ENCODE results near the gene MYLK. TPM values are rescaled to one million over a fixed set of nuclear protein-coding genes. Genes with fewer than 3 reads are reported as not detected.
A peak's percentile ranks its signal among the peaks of the same experiment; 100 is the strongest.

The MYLK gene
- total RNA-seq, 1 donor from 2014 or later = 722 TPM

DNA sequence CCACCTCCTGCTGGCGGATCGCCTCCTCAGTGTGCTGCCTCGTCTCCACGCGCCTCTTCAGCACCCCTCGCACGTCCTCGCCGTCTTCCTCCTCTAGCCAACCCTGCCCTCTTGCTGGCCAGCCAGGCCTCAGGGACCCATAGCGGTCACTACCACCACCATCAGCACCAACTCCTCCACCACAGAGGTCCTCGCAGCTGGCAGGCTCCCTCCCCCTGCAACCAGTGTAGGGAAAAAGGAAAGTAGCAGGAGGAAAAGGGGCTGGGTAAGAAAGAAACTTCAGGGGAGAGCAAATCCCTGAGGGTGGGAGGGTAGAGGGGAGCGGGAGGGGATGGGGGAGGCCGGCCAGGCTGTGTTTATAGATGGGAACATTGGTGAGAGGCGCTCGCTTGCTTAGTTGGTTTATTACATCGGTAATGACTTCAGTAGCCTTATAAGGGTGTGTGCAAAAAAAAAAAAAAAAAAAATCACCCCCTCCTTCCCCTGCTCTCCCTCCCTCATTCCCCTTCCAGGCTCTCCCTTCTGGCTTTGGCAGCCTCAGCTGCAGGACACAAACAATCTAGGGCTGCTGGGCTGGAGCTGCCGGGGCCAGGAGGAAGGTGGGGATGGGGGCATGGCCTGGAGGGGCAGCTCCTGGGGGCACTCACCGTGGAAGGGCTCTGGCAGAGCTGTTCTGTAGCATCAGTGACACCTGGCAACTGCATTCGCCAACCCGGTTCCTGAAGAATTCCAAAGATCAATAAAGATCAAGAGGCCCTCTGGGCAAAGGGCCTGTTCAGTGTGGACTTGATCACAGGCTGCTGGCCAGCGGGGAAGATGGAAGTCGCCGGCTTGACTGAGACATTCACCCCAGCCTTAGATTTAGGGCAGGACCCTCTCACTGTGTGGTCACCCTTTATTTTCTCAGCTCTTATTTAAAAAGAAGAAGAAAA, 183.1 kb downstream of the MYLK start:
- no peak for DNase-seq (ENCODE audit: low read depth)

- no peak for DNase-seq (ENCODE audit: low read depth)
These were observed 185.3 kb downstream of the MYLK start for GRCh38 chr3:123698813-123699212.

- no peak for DNase-seq (ENCODE audit: low read depth)
These were observed 187.3 kb downstream of the MYLK start for GRCh38 chr3:123696808-123697207.

GRCh38 chr3:123695731-123696640, 188.1 kb downstream of the MYLK start:
- no peak for DNase-seq (ENCODE audit: low read depth)

DNA sequence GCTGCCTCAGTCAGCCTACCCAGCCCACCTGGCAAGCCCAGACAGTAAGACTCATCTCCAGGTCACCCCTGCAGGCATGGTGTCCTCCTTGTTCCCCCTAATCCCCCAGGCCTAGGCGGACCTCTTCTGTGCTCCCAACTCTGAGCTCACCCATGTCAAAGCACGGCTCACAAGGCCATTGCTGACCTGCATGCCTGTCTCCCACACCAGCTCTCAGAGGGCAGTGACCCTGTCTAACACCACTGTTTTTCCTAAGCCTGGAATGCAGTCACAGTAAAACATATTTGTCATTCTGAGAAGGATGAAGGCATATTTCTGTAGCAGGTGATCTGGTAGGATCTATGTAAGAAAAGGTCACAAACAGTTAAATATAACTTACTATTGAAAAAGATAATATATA, 189.0 kb downstream of the MYLK start:
- DNase-seq (ENCODE audit: low read depth) = no peak

- DNase-seq (ENCODE audit: low read depth) = no peak
These were observed 189.6 kb downstream of the MYLK start for GRCh38 chr3:123694366-123695087.

DNA sequence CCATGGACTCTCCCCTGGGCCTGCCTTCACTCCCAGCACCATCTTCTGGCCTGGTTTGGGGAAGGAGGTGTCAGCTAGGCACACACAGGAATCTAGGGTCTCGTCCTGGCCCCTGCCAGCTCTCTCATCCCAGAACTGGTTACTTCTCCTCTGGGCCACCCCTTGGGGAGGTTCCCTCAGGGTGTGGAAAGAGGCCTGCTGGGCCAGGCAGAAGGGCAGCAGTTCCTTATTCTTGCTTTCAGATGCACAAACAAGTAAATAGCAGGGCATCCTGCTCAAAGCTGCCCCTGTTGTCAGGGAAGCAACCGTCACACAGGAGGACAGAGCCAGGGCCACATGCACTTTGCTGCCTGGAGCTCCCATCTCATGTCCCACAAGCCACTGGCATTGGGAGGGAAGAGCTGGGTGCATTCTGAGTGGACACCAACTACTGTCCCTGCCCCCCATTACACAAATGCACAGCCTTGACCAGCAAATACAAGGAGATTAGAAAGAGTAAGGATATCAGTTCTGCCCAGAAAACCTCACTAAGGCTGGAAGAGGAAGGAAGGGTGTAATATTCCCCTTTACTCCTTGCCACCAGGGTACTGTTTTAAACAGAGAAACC, 190.4 kb downstream of the MYLK start:
- DNase-seq (ENCODE audit: low read depth) = no peak

DNA sequence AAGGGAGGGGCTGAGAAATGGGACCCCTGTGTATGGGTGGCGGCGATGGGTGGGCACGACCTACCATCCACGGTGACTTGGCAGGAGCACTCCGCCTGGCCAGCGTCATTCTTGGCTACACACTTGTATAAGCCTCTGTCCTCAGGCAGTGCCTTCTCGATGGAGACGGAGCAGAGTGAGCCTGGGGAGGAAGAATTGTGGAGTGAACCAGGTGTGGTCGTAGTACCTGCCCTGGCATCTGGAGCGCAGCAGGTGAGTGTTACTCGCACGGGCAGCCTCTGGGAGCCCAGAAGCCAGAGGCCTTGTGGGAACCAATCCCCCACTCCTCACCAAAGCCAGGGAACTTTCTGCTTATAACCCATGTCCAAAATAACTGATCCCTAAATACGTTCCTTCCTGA, 191.5 kb downstream of the MYLK start:
- DNase-seq (ENCODE audit: low read depth) = no peak

DNA sequence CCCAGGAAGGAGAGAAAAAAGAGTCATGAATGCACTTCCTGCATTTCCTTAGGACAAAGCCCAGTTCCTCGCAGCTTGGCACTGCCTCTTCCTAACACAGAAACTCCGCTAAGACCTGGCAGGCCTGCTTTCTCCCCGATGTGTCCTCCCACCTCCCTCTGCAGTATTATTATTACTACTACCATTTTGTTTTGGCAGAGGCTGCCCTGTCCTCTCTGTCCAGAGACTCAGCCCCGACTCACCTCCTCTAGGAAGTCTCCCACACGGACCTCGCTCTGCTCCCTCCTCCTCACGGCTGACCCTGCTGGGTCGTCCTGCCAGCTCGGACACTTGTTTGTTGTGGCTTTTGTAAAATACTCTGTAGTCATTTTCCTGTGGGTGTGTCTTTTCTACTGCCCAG, 192.1 kb downstream of the MYLK start:
- no peak for DNase-seq (ENCODE audit: low read depth)

- no peak for DNase-seq (ENCODE audit: low read depth)
These were observed 194.3 kb downstream of the MYLK start for GRCh38 chr3:123689831-123690230.

DNA sequence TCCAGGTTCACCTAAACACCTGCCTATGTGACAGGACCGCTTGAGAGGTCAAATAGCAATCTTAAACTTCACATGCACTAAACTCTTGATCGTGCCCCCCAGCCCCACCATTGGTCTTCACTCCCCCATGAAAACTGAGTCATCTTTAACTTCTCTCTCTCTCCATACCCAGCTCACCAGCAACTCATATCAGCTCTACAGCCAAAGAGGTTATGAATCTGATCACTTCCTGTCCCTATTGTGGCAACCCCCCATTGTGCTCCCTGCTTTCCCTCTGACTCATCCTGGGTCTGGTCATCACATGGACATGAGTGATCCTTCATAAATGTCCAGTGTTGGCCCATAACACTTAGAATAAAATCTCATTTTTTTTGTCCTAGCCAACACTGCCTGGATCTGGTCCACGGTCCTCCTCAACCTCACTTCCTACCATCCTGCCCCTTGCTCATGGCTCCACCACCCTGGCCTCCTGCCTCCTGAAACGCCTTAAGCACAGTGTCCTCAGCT, 195.8 kb downstream of the MYLK start:
- peak; percentile 87 for DNase-seq (ENCODE audit: low read depth)

DNA sequence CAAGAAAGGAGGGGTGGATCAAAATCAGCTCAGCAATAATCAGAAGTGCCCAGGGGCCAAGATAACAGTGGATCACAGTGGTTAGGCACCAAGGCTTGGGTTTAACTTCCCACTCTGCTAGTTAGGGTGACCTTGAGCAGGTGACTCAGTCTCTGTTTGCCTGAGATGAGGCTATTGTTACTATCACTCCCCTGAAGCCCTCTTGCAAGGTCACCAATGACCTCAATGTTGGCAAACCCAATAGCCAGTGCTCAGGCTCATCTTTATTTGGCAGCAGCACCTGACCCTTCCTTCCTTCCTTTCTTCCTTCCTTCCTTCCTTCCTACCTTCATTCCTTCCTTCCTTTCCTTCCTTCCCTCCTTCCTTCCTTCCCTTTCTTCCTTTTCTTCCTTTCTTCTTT, 196.8 kb downstream of the MYLK start:
- peak; percentile 44 for DNase-seq (ENCODE audit: low read depth)

GRCh38 chr3:123686251-123686650, 197.9 kb downstream of the MYLK start:
- DNase-seq (ENCODE audit: low read depth) = no peak

DNA sequence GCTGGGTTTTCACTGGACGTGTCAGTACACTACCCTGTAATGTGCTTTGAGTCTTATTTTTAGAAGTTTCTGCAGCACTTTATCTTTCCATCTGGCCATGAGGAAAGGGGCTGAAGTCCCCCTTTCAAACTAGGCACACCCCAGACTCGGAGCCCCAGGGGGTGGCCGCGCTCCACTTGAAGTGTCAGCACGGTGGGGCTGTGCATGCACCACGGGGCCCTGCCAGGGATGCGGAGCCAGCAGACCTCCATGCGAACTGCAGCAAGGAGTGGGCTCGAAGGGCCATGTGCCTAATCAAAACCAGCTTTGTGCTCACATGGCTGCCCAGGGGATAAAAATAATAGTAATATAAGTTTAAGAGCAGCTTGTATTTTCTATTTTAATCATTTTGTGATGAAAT, 198.4 kb downstream of the MYLK start:
- DNase-seq (ENCODE audit: low read depth) = no peak

- no peak for DNase-seq (ENCODE audit: low read depth)
These were observed 199.5 kb downstream of the MYLK start for GRCh38 chr3:123684636-123685035.

DNA sequence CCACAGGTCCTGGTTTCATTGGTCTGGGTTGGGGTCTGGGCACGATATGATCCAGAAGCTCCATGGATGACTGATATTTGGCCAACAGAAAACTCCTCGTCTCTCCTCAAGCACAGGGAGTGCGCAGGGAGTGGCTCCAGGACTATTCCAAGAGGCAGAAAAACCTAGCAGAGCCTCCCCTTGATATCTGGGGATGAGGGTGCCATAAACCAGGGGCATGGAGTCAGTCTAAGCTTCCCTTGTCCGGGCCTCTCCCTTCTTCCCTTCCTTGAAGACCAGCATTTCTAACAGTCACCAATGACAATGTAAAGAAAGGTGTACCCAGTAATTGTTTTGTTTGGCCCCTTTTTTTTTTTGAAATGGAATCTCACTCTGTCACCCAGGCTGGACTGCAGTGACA, 199.9 kb downstream of the MYLK start:
- no peak for DNase-seq (ENCODE audit: low read depth)

- DNase-seq (ENCODE audit: low read depth) = no peak
These were observed 200.5 kb downstream of the MYLK start for GRCh38 chr3:123683505-123684154.

DNA sequence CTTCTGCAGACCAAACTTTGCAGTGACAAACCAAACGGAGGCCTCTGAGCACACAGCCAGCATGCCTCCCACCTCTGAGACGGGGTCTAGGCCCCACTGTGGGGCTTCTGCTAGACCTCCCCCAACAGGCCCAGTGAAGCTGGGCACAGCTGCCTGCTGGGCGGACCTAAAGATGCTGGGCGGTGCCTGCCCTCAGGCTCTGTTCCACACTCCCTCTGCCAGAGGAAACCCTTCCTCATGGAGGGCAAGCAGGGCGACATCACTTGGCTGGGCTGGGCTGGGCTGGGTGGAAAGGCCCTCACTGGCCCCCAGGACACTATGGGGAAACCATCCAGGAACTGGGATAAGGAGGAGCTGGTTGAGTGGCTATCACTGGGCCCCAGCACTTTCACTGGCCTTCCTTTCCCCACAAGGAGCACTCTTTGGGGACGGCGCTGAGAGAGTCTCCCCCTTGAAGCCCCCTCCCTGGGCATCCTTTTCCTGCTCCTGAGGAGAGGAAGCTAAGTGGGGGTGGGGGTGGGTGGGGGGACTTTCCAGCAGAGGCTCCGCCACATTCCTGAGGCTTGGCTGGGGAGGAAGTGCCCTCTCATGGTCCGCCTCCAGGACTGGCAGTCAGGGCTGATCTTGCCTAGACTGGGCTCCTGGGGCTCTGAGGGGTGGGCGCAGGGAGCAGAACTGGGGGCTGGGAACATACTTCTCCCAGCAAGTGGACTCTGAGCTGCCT, 201.2 kb downstream of the MYLK start:
- DNase-seq (ENCODE audit: low read depth) = no peak

DNA sequence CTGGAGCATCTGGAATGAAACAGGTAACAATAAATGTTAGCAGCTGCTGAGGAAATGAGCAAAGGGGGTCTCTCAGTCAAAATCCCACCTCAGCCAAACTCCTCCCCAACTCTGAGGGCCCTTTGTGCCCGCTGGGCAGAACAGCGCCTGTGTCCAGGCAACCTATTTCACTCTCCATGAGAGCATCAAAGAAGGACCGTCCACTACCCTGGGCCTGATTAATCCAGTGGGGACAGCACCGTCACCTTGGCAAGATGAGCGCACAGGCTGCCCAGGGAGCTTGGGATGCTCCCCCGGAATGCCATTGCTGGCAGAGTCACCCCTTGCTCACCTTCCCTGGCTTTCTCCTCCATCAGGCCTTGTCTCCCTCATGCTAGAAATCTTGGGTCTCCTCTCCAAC, 201.8 kb downstream of the MYLK start:
- no peak for DNase-seq (ENCODE audit: low read depth)

DNA sequence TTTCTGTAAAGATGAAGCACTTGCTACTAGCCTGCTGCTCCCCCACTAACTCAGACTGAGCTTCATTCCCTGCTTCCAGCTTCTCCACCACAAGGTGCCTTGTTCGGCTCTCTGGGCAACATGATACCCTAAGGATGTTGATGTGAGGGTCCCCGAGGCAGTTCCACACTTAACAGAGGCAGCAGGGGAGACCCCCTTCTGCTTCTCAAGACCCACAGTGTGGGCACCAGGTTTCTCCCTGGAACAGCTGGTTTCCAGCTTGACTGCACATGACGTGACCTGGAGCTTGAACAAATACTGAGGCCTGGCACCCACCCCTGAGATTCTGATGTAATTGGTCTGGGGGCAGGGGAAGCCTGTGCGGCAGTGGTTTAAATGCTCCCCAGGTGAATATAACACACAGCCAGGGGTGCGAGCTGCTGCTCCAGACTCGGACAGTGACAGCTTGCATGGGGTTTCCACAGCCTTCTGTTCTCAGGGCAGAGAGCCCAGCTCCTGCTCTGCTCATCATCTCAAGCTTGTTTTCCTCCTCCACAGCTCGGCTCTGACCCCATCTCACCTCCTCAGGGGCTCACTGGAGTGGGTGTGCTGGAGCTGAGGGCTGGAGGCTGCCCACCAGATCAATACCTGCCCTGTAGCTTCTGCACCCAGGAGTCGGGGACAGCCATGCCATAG, 204.3 kb downstream of the MYLK start:
- DNase-seq (ENCODE audit: low read depth) = no peak
